ENCODE data around the gene JUND. TPM values are rescaled to one million over a fixed set of nuclear protein-coding genes. Genes with fewer than 3 reads are reported as not detected.
A peak's percentile ranks its signal among the peaks of the same experiment; 100 is the strongest.

JUND gene
- total RNA-seq, 6 experiments from 2014 or later: 70.3 to 99.9 (median 91.7) TPM

GRCh38 chr19:18300930-18301717 lies 19.7 kb upstream of the JUND start:
- H3K27ac Mint-ChIP-seq: peak overlapping the region; percentile 98
- H3K9me3 Mint-ChIP-seq: 0 out of 2 replicates have a peak, but pooled peaks cover 3% of the 10 kb centered on the region
- H3K36me3 Mint-ChIP-seq (ENCODE audit: low read depth): no peaks in the 10 kb centered on the region
- H3K4me3 Mint-ChIP-seq: peak overlapping the region; percentile 49
- H3K4me1 Mint-ChIP-seq (ENCODE audit: low read depth): peaks cover 66% of the 10 kb centered on the region
- DNase-seq: peak; percentile 81
- TF ChIP-seq, protein P1, sequence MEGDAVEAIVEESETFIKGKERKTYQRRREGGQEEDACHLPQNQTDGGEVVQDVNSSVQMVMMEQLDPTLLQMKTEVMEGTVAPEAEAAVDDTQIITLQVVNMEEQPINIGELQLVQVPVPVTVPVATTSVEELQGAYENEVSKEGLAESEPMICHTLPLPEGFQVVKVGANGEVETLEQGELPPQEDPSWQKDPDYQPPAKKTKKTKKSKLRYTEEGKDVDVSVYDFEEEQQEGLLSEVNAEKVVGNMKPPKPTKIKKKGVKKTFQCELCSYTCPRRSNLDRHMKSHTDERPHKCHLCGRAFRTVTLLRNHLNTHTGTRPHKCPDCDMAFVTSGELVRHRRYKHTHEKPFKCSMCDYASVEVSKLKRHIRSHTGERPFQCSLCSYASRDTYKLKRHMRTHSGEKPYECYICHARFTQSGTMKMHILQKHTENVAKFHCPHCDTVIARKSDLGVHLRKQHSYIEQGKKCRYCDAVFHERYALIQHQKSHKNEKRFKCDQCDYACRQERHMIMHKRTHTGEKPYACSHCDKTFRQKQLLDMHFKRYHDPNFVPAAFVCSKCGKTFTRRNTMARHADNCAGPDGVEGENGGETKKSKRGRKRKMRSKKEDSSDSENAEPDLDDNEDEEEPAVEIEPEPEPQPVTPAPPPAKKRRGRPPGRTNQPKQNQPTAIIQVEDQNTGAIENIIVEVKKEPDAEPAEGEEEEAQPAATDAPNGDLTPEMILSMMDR (IDR thresholded peaks at IDR 0.05): no peak
- no peaks in the 10 kb centered on the region; the same call in 1 of the 2 replicates for H3K27me3 Mint-ChIP-seq (ENCODE audit: insufficient read depth)

DNA sequence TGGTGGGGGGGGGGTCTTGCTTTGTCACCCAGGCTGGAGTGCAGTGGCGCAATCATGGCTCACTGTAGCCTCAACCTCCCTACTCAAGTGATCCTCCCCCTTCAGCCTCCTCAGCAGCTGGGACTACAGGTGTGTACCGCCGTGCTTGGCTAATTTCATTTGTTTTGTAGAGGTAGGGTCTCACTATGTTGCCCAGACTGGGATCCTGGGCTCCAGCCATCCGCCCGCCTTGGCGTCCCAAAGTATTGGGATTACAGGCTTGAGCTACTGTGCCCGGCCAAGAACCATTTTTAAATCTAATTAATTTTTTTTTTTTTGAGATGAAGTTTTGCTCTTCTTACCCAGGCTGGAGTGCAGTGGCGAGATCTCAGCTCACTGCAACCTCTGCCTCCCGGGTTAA lies 18.2 kb upstream of the JUND start:
- H3K27me3 Mint-ChIP-seq (ENCODE audit: insufficient read depth): no peaks in the 10 kb centered on the region; the same call in 1 of the 2 replicates
- H3K27ac Mint-ChIP-seq: no peak overlapping the region
- DNase-seq: no peak
- 0 out of 2 replicates have a peak, but pooled peaks cover 3% of the 10 kb centered on the region for H3K9me3 Mint-ChIP-seq
- no peaks in the 10 kb centered on the region for H3K36me3 Mint-ChIP-seq (ENCODE audit: low read depth)
- H3K4me3 Mint-ChIP-seq: no peak overlapping the region
- TF ChIP-seq, protein P1 (IDR thresholded peaks at IDR 0.05): no peak
- peaks cover 59% of the 10 kb centered on the region for H3K4me1 Mint-ChIP-seq (ENCODE audit: low read depth)

GRCh38 chr19:18298601-18299000 lies 17.2 kb upstream of the JUND start:
- Mint-ChIP-seq H3K4me3 (no peak overlapping the region), H3K4me1 (ENCODE audit: low read depth) (peaks cover 51% of the 10 kb centered on the region), H3K9me3 (0 out of 2 replicates have a peak, but pooled peaks cover 2% of the 10 kb centered on the region), H3K36me3 (ENCODE audit: low read depth) (no peaks in the 10 kb centered on the region), H3K27ac (peak overlapping the region; percentile 75), H3K27me3 (ENCODE audit: insufficient read depth) (no peaks in the 10 kb centered on the region; the same call in 1 of the 2 replicates)
- peak; percentile 30 for DNase-seq
- TF ChIP-seq, protein P1 (IDR thresholded peaks at IDR 0.05): no peak

DNA sequence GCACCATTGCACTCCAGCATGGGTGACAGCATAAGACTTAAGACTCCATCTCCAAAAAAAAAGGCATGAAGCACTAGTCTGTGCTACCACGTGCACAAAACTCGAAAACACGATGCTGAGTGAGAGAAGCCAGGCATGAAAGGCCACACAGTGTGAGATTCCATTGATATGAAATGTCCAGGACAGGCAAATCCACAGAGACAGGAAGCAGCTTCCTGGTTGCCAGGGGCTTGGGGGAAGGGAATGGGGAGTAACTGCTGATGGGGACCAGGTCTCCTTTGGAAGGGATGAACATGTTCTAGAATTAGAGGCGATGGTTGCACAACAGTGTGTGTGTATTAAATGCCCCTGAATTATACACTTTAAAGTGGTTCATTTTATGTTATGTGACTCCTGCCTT lies 15.9 kb upstream of the JUND start:
- H3K9me3 Mint-ChIP-seq: no peaks in the 10 kb centered on the region
- no peak overlapping the region for H3K4me3 Mint-ChIP-seq
- TF ChIP-seq, protein P1 (IDR thresholded peaks at IDR 0.05): no peak
- DNase-seq: peak; percentile 26
- H3K27ac Mint-ChIP-seq: peak overlapping the region; percentile 85
- H3K4me1 Mint-ChIP-seq (ENCODE audit: low read depth): peaks cover 54% of the 10 kb centered on the region
- H3K36me3 Mint-ChIP-seq (ENCODE audit: low read depth): no peaks in the 10 kb centered on the region
- no peaks in the 10 kb centered on the region; the same call in 1 of the 2 replicates for H3K27me3 Mint-ChIP-seq (ENCODE audit: insufficient read depth)

- Mint-ChIP-seq H3K27me3 (ENCODE audit: insufficient read depth) (peaks cover 2% of the 10 kb centered on the region), H3K9me3 (no peaks in the 10 kb centered on the region), H3K36me3 (ENCODE audit: low read depth) (no peaks in the 10 kb centered on the region), H3K27ac (no peak overlapping the region), H3K4me1 (ENCODE audit: low read depth) (peaks cover 58% of the 10 kb centered on the region), H3K4me3 (no peak overlapping the region)
- TF ChIP-seq, protein P1 (IDR thresholded peaks at IDR 0.05): no peak
- no peak for DNase-seq
Measured at GRCh38 chr19:18295034-18295451, 13.6 kb upstream of the JUND start.
